Omental fat pad (tissue), 4 donors: ENCODE measurements around the gene CPT2. TPM values are rescaled to one million over a fixed set of nuclear protein-coding genes. Genes with fewer than 3 reads are reported as not detected.

Experiments
- ATAC-seq: fragments of 150-250 bp; one replicate; pipeline ENCODE4 v1.9.1; 2016; ENCODE audit warnings: mild to moderate bottlenecking, moderate library complexity; ENCODE audit not compliant: low FRiP score
- DNase-seq: peaks from one replicate; pipeline ENCODE4 v3.0.0-alpha.2; 2019; ENCODE audit warnings: low spot score
- total RNA-seq, 4 donors: library from RNA; depleted of rRNA; stranded (reverse); fragments of >200 nt; gene quantifications; one replicate each; pipeline ENCODE4 v1.1.0, GENCODE V29; 2016
- TF ChIP-seq, protein P1 (sequence below), 3 donors: fragments of 450-650 bp; IDR thresholded peaks; one replicate each; pipeline ENCODE4 v1.5.1; 2016 to 2017; ENCODE audit warnings: antibody characterized with exemption in 3 of 3, mild to moderate bottlenecking in 3 of 3, moderate library complexity in 2 of 3

Gene CPT2
- total RNA-seq, 4 donors from 2014 or later = 11.4 to 30.4 (median 17.6) TPM

DNA sequence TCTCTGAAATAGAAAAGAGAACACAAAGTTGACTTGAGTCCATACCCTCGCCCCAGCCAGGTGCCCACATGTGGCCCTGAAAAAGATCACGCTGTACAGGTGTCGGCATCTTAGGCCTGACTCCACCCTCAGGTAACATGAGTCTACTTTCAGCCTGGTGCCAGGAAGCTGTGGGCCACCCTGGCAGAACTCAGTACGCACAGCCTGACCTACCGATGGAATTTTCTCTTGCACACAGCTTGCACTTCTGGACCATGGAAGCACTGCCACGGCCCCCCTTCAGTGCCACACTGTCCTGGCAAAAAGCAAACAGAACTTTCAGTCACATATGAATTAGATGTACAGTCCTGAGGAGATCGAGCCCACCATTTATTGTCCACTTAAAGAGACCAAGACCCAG is 21.6 kb downstream of the CPT2 start:
- ATAC-seq = no peak
- TF ChIP-seq, protein P1, sequence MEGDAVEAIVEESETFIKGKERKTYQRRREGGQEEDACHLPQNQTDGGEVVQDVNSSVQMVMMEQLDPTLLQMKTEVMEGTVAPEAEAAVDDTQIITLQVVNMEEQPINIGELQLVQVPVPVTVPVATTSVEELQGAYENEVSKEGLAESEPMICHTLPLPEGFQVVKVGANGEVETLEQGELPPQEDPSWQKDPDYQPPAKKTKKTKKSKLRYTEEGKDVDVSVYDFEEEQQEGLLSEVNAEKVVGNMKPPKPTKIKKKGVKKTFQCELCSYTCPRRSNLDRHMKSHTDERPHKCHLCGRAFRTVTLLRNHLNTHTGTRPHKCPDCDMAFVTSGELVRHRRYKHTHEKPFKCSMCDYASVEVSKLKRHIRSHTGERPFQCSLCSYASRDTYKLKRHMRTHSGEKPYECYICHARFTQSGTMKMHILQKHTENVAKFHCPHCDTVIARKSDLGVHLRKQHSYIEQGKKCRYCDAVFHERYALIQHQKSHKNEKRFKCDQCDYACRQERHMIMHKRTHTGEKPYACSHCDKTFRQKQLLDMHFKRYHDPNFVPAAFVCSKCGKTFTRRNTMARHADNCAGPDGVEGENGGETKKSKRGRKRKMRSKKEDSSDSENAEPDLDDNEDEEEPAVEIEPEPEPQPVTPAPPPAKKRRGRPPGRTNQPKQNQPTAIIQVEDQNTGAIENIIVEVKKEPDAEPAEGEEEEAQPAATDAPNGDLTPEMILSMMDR (IDR thresholded peaks at IDR 0.05) = no peak
- no peak for DNase-seq

DNA sequence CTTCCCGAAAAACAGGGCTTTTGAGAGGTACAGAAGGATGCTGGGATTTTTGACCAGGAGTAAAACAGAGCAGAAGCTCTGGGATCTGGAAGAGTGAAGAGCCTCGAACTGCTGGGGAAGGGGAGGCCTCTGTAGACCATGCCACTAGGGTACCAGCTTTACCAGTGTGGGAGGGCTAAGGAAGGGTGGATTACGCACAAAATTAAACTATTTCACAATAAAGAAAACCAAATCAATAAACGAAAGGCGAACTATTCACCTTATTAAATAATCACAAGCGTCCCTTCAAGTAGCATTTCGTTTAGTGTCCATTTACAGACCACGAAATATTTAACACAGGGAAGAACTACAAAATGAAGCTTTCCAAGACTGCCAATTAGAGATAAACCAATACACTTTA is 23.1 kb downstream of the CPT2 start:
- TF ChIP-seq, protein P1 (IDR thresholded peaks at IDR 0.05) = no peak
- no peak for ATAC-seq
- no peak for DNase-seq

DNA sequence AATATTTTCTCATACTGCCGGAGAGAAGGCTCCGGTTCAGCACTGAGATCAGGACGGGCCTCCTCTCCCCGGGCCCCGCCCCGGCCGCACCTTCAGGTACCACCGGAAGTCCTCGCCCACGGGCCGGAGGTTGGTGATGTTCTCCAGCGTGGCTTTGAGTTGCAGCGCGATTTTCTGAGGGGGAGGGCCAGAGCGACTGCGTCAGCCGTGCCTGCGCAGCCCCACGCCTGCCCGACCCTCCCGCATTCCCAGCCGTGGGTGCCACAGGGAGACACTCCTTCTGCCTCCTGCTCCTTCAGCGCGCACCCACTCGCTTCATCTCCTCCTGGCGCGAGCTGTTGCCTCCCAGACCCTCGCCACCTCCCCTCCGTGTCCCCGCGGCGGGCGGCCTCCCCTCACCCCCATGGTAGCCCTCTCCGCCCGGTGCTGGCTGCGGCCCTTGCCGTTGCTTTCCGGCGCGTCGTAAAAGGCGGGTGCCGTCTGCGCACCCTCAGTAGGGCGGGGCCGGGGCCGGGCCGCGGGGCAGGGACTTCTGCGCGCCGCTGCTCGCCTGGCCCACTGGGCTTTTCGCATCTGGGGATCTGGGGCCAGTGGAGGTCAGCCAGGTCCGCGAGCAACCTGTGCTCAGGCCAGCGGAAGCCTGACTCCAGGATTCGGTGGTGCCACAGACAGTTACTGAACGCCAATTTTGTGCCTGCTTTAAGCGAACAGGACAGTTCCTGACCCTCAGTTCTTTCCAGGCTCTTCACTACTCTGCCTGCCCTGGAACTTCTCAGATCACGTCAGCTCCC is 23.7 kb downstream of the CPT2 start, which contains the start of gene CZIB:
Gene CZIB (minus strand): TSS at position 464 of the 791 bp plus-strand sequence. CDS start 59 bp downstream, at position 405.
- DNase-seq (peak; percentile 86), ATAC-seq (peak; percentile 98)
- TF ChIP-seq, protein P1 (IDR thresholded peaks at IDR 0.05) = no peak

- TF ChIP-seq, protein P1 (IDR thresholded peaks at IDR 0.05) = no peak
- DNase-seq = no peak
- no peak for ATAC-seq
Observed at GRCh38 chr1:53220962-53221286, 24.3 kb downstream of the CPT2 start.

DNA sequence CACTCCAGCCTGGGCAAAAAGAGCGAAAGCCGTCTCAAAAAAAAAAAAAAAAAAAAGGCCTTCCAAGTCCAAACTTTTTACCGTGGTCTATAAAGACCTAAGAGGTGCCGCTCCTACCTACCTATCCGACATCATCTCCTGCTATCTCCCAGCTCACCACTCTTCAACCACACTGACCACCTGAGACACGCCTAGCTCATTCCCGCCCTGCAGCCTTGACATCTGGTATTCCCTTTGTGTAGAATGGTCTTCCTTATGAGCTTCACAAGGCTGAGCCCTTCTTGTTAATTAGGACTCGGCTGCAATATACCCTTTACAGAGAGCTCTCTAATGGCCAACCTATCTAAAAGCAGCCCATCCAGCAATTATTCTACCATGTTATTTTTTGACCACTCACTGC is 41.0 kb downstream of the CPT2 start:
- DNase-seq (no peak), ATAC-seq (no peak)
- TF ChIP-seq, protein P1 (IDR thresholded peaks at IDR 0.05) = no peak

DNA sequence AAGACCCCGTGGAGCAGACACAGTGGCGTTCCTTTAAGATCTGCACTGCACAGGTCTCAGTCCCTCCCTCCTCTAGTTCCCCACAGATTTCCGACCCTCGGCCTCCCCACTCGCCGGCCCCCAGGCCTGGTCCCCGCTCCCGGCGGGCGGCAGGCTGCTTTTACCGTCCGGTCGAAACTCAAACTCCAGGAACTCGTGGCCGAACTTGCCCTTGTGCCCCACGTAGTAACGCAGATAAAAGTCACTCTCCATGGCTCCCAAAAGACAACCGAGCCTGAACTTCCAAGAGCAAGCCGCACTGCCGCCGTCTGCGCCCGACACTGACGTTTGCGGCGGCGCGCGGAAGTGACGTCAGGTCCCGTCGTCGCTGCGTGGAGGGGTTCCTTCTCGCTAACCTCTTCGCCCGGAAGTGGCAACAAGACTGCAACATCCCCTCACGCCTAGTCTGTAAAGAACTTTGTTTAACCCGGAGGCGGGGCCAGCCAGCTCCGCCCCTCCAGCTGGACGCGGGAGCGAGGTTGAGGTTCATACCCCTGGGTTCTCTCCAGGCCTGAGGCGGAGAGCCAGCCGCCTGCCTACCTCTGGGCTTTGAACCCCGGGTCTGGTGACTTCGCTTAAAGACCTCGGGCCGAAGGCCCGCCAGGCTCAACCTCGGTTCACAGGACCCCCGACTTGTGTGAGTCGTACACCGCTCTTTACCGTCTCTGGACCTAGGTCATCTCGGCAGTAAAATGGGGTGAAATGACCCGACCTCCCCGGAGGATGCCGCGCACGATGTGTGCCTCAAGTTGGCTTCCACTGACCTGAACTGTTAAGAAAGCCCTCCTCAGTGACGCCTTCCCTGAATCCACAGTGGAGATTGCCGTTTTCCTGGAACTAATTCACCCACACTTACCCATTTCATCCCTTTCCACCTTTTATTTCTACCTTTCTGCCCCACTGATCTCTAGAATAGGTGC is 41.9 kb downstream of the CPT2 start, which contains the start of gene MAGOH:
Gene MAGOH (minus strand): TSS at position 322 of the 959 bp plus-strand sequence. CDS start 70 bp downstream, at position 252.
- ATAC-seq (peak; percentile 98), DNase-seq (peak; percentile 75)
- TF ChIP-seq, protein P1 (IDR thresholded peaks at IDR 0.05) = no peak
